Esophagus squamous epithelium (tissue), 4 donors: Measurements from ENCODE around the gene FAM98C.

Experiments
- POLR2A ChIP-seq, 4 donors: fragments of 450-650 bp; IDR thresholded peaks; one replicate each; pipeline ENCODE4 v1.6.1; 2017; ENCODE audit warnings: antibody characterized with exemption in 4 of 4, mild to moderate bottlenecking in 4 of 4, moderate library complexity in 3 of 4
- TF ChIP-seq, protein P1 (sequence below), 6 experiments: fragments of 450-650 bp in 4 of 6; fragments of 200-600 bp in 2 of 6; sonication (generic) in 2 of 6; IDR thresholded peaks; one replicate each; pipeline ENCODE4 v1.5.1; 2016 to 2019; ENCODE audit warnings: antibody characterized with exemption in 6 of 6, mild to moderate bottlenecking in 4 of 6, moderate library complexity in 4 of 6

- TF ChIP-seq POLR2A (IDR thresholded peaks at IDR 0.05), result no peak
- TF ChIP-seq, protein P1, sequence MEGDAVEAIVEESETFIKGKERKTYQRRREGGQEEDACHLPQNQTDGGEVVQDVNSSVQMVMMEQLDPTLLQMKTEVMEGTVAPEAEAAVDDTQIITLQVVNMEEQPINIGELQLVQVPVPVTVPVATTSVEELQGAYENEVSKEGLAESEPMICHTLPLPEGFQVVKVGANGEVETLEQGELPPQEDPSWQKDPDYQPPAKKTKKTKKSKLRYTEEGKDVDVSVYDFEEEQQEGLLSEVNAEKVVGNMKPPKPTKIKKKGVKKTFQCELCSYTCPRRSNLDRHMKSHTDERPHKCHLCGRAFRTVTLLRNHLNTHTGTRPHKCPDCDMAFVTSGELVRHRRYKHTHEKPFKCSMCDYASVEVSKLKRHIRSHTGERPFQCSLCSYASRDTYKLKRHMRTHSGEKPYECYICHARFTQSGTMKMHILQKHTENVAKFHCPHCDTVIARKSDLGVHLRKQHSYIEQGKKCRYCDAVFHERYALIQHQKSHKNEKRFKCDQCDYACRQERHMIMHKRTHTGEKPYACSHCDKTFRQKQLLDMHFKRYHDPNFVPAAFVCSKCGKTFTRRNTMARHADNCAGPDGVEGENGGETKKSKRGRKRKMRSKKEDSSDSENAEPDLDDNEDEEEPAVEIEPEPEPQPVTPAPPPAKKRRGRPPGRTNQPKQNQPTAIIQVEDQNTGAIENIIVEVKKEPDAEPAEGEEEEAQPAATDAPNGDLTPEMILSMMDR (IDR thresholded peaks at IDR 0.05), result no peak
These were observed 2.5 kb upstream of the FAM98C start for GRCh38 chr19:38400361-38400760.
